Suprapubic skin (tissue), 4 donors: Measurements from ENCODE around the gene SLC2A4.

Source experiments
- POLR2A ChIP-seq, 2 donors: fragments of 450-650 bp; IDR thresholded peaks; one replicate each; pipeline ENCODE4 v1.6.1; 2017; ENCODE audit warnings: antibody characterized with exemption in 2 of 2, mild to moderate bottlenecking in 2 of 2, moderate library complexity in 2 of 2
- POLR2AphosphoS5 ChIP-seq, 3 donors: sonication (generic); formaldehyde crosslinking; IDR thresholded peaks; one replicate each; pipeline ENCODE4 v1.6.1; 2017; ENCODE audit warnings: antibody characterized with exemption in 3 of 3
- TF ChIP-seq, protein P1 (sequence below), 2 donors: fragments of 200-600 bp in 1 of 2; fragments of 450-650 bp in 1 of 2; sonication (generic) in 1 of 2; IDR thresholded peaks; one replicate each; pipeline ENCODE4 v1.5.1; 2016 to 2019; ENCODE audit warnings: antibody characterized with exemption in 2 of 2, mild to moderate bottlenecking in 1 of 2, moderate library complexity in 1 of 2

DNA sequence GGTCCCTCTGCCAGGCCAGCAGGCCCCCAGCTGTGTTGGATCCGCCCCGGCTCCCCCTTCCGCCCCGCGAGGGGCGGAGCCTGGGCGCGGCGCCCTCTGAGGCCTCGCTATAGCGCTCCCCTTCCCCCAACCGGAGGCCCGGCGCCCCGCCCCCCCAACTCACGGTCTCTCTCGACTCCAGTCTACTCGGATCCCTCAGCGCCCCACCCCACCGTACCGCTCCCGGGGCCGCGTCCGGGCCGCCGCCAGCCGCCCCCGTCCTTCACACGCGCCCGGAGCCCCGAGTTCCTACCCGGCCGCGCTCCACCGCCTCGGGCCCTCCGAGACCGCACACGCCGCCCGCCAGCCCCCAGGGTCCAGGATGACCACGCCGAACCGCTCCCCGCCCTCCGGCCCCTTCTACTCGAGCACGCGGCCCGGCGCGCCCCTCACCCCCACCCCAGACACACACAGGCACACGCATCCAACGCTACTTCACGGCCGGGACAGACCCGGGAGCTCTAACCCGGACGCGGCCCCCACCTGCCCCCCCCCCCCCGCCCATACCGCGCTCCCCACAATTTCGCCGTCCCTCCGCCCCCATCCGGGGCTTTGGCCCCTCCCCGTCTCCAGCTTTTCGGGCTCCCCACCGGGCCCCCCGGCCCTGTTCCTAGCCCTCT is 43.6 kb upstream of the SLC2A4 start:
- TF ChIP-seq, protein P1, sequence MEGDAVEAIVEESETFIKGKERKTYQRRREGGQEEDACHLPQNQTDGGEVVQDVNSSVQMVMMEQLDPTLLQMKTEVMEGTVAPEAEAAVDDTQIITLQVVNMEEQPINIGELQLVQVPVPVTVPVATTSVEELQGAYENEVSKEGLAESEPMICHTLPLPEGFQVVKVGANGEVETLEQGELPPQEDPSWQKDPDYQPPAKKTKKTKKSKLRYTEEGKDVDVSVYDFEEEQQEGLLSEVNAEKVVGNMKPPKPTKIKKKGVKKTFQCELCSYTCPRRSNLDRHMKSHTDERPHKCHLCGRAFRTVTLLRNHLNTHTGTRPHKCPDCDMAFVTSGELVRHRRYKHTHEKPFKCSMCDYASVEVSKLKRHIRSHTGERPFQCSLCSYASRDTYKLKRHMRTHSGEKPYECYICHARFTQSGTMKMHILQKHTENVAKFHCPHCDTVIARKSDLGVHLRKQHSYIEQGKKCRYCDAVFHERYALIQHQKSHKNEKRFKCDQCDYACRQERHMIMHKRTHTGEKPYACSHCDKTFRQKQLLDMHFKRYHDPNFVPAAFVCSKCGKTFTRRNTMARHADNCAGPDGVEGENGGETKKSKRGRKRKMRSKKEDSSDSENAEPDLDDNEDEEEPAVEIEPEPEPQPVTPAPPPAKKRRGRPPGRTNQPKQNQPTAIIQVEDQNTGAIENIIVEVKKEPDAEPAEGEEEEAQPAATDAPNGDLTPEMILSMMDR (IDR thresholded peaks at IDR 0.05) = no peak
- no peak for TF ChIP-seq POLR2A (IDR thresholded peaks at IDR 0.05)
- no peak for TF ChIP-seq POLR2AphosphoS5 (IDR thresholded peaks at IDR 0.05)
